HG03025 (cell line): ENCODE data around the gene MEGF11.
"Not testable (repeated sequence)": the region's sequence is repeated elsewhere in the genome, so short reads cannot be mapped to it uniquely, and the experiment has no call there.

Experiments
- ATAC-seq: cut with Tn5 transposase; IDR thresholded peaks from one replicate; pipeline ENCODE4 v1.9.1; 2021; ENCODE audit warnings: mild to moderate bottlenecking, moderate library complexity; ENCODE audit not compliant: unreplicated experiment, low FRiP score

Gene MEGF11

DNA sequence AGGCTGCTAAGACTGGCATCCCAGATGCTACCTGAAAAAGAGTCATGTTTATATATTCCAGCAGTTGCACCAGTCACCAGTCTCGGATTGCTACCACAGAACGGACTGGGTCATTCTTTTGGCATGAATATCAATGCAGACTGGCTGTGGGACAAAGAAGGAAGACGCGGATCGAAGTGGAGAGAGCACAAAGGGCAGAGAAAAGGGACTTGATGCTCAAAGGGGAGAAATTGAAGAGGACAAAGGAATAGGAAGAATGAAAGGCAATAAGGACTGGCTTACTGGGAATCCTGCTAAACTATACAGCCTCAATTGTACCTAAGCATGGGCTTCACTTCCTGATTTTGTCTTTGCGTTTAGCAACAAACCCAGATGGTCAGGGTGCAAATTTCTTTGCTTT, 24.5 kb upstream of the MEGF11 start:
- ATAC-seq, result no peak

DNA sequence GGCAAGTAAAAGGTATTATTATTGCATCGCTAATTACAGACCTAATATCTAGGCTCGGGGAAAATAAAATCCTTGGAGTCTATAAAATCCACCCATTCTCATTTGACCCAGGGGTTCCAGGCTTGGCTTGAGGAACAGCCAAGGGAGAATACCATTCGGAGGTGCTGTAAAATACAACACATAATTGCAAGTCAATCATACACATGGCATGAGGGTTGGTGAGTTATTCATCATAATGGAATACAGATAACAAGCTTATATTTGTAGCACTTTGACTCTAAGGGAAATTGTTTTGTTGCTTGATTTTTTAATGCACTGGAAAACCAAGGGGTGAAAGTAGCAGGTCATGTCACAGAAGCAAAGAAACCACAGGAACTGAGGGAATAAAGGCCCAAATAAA, 23.0 kb upstream of the MEGF11 start:
- no peak for ATAC-seq

DNA sequence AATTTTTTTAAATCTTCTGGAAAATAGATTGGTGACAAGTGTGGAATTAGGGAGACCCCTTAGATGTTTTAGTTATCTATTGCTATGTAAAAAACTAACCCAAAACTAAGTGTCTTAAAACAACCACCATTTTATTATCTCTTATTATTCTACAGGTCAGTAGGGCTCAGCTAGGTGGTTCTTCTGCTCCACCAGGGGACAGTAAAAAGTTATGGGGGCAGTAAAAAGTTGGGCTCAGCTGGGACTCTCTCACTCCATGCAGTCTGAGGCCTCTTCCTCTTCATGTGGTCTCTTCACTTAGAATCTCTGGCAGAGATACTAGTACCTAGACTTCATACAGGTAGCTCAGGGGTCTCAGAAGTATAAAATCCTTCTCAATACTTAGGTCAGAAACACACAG, 21.8 kb upstream of the MEGF11 start:
- ATAC-seq, result no peak

DNA sequence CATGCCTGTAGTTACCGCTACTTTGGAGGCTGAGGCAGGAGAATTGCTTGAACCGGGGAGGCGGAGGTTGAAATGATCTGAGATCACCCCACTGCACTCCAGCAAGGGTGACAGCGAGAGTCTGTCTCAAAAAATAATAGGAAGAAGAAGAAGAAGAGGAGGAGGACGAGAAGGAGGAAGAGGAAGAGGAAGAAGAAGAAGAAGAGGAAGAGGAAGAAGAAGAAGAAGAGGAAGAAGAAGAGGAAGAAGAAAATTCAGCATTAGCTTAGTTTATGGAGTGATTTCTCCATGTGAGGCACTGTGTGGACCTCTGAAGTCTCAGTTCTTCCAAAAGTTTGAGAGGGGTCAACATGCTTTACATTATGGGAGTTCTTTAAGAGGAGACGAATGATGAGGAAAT, 17.4 kb upstream of the MEGF11 start:
- ATAC-seq, result no peak

DNA sequence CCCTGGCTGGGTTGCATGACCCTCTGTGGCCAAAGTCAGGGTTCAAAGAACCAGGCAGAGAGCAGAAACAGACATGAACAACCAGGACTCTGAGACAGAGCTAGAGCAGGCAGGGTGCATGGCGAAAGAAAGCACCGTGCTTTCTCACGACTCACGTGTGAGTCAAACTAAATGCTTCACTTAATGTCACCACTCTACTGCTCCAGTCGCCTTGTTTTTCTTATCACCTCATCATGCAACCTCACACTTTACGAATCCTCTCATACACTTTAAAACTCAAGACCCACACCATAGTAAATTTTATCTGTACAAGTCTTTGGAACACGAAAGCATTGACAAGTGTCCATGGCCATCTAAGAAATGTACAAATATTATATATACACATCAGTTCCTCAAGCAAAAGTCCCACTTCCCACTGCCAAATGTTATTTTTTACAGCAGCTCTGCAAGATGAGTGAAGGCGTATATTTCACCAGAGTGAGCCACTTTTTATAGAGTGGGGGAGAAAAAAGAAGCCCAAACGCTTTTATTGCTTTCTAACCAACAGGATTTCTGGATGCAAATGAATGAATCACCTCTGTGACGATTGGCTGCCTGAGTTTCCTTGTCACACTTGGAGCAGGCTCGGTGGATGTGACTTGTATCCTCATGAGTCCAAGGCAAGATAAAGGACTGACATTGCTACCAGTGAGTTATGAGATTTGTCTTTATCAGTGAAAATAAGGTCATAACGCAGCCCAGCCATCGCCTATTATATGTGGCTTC, 16.0 kb upstream of the MEGF11 start:
- no peak for ATAC-seq

DNA sequence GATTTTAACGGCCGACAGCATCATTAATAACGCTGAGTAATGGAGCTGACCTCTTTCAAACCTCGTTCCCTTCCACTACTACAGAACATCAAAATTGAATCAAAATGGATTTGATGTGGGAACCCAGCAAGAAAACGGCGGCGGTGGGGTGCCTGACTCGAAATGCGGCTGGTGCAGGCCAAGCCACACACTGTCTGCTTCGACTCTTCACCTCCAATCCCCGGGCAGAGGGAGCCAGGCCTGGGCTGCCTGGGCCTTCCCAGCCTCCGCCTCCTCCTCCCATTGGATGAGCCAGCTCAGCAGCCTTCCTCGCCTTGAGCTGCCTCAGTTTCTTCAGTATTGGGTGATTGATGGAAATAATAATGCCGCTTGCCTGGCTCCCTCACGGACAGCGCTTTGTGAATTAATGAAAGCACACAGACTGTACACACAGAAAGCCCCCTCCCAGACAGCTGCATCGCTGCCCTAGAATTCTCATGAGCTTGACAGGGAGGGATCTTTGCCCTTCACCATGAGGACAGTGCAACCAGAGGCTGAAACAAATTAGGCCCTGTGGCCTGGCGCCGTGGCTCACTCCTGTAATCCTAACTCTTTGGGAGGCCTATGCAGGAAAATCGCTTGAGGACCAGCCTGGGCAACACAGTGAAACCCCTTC, 11.4 kb upstream of the MEGF11 start:
- no peak for ATAC-seq

DNA sequence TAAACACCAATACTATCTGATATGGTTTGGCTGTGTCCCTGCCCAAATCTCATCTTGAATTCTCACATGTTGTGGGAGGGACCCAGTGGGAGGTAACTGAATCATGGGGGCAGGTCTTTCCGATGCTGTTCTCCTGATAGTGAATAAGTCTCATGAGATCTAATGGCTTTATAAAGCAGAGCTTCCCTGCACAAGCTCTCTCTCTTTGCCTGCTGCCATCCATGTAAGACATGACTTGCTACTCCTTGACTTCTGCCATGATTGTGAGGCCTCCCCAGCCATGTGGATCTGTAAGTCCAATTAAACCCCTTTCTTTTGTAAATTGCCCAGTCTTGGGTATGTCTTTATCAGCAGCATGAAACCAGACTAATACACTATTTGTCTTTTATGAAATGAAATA, 9.3 kb upstream of the MEGF11 start:
- ATAC-seq, result not testable (repeated sequence)

DNA sequence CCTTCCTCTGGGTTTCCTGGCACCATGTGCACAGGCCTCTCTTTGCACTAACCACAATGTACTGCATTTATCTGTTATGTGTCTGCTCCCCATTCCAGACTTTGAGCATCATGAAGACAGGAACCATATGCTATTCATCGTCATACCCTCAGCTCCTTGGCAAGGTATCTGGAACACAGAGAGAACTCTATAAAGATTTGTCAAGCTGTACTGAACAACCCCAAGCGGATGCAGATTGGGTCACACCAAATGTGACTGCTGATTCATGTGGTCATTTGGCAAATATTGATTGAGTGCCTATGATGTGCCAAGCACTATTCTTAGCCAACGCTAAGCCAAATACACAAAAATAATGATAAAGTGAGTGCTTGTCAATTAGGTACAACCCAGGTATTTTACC, 7.5 kb upstream of the MEGF11 start:
- no peak for ATAC-seq

DNA sequence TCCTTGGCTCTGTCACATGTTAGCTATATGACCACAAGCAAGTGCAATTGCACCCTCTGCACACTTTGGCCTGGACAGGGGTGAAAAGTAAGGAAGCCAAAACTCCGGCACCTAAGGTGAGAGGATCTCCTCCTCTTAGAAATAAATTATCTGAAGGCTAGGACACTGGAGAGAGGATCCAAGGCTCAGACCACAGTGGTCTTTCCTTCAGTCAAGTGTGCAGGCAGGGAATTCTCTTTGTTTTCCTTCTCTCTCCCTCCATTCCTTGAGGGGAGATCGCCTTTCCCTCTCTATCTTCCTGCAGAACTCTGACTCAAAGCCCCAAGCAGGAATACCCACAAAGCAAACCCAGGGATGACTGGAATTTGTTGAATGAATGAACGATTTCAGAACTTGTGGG, 3.1 kb upstream of the MEGF11 start:
- ATAC-seq, result no peak

DNA sequence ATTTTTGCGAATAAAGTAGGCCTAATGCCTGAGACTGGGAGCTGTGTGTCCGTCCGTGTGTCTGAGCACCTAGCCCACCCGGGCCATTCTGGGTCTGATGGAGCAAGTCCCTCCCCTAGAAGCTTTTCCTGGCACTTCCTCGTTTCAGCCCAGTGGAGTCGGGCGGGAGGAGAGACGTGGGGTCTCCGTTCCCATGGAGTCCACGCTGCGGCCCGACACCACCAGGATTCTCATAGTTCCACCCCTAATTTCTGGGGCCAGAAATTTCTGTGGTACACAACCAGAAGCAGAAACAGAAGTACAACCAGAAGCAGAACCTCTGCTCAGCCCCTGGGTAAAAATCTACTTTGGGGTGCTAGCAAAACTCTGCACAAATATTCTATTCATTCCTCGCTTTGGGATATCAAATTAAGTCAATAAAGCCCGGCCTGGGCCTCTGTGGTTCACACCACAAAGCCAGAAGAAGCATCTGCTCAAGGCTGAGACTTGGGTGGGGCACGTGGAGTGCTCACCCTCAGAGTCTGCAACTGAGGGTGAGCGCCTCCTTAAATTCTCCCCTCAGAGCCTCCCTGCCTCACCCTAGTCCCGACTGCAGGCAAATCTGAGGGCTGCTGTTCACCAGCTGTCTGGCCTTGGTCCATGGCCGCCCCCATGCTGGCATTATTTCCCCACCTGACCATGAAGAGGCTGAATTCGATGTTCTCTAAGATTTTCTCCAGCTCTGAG, 1.6 kb upstream of the MEGF11 start:
- ATAC-seq, result no peak

DNA sequence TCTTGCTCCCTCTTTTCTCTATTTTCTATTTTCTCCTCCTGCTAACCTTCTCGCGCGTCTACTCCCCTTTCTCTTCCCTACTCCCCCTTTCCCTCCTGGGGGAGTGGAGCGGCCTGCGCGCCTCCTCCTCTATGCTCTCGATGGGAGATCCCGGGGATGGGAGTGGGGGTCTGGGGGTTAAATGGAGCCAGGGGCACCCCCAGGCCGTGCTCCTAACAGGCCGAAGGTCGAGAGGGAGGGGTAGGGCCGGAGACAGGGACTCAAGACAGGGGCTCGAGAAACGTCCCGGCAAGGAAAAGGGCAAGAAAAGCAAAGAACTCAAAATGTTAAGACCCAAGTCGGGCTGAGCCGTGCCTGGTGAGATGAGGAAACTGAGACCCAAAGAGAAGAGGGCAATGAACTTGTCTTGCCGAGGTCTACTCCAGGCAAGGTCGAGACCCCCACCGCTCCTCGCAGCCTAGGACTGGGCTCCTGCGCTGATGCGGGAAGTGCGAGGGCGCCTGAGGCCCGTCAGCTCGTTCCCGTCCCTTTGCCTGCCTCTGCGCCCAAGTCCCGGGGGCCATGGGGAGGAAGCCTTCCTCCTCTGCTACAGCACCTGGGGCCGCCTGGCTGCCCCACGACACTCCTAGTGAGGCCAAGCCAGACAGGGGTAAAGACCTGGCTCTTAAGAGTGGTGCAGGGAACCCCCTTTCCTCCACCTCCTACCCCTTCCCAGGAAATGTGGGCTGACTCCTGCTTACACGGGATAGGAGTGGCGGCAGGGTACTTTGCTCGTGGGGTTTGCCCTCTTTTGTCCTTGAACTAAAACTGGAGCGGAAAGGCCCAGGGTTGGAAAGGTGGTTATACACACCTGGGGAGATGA, 770 bp upstream of the MEGF11 start:
- ATAC-seq, result no peak

DNA sequence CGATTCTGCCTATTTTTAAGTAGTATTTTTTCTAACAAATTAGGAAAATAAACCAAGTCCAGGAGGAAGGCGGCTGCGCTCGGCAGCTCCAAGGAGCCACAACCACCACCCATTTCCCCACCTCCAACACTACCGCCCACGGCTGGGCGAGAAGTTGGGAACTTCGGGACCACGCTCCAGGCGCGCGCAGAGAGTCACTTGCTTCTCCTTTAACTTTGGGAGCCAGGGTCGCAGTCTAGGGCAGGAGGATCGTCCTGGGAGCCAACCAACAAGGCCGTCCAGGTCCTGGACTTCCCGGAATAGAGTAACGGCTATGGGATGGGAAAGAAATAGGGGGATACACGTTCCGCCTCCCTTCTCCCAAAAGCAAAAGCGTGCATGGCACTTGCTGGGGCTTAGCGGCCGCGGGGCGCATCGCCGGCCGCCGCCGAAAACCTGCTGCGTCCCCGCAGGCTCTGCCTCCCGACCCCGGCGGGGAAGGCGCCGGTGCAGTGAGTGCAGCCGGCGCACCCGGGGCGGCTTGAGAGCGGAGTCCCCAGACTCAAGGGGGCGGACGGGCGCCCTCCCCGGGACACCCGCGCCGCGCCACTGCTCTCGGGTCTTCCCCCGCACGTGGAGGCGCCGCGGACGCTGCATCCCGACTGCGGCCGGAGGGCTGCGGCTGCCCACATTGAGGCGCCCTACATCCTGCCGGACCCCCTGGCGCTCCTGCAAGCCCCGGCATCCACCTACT, 699 bp downstream of the MEGF11 start:
- no peak for ATAC-seq

DNA sequence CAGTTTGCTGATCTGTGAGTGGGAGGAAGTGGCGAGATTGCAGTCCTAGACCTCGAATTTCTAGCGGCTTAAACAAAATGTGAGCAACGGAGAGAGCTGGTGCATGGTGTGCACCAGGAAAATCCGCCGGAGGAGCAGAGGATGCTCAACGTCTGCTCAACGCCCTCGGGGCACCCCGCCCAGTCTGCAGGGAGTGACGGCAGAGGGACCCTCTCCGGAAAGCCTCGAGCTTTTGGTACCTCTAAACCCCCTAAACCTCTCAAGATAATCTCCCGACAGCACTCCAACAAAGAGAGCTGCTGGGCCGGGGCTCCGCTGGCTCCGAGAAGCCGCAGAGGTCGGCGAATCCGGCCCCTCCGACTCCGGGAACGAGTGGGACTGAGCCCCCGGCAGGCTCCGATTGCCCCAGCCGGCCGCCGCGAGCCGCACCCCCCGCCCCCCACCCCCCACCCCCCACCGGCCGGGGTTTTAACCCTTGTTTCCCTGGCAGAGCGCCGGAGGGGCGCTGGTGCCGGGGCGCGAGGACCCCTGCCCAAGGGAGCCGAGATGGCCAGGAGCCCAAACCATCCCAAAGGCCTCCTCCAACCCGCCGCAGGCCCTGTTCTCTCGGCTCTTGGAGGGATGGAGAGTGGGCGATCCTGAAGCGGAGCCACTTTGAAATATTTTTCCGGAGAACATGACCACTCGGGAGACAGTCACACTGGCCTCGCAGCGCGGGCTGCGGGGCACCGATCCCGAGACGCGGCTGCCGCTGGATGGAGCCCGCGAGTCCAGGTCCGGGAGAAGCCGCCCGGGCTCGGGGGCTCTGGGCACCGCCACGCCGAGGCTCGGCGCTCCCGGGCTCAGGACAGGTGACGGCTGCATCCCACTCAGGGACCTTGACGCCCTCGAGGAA, 1.5 kb downstream of the MEGF11 start:
- ATAC-seq, result no peak

DNA sequence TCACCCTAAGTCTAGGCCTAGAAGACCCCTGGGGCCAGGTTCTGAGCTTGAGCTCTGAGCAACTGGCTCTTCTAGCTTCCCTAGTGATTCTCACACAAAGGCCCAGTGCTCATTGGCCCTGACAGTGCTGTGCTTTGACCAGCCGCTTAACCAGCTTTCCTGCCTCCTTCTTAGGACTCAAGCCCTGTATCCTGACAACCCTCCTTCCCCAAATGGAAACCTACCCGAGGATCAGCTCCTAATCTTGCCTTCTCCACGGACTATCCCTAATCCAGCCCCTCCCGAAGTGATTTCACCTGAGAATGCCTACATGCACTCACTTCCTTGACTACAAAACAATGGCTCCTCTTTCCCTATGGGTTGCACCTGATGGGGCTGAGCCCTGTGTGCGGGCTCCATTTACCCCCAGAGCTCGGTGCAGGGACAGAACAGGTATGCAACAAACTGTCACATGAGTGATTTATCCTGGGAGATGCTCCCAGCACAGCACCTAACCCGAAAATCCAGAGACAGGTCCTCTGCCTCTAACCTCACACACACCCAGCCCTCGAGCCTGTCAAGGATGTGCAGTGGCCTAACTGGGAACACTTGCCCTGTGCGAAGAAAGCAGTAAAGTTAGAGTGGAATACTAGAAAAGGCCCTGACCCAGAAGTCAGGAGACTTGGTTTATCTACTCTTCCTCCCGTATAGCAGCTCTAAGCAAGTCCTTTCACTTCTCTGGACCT, 2.3 kb downstream of the MEGF11 start:
- no peak for ATAC-seq

DNA sequence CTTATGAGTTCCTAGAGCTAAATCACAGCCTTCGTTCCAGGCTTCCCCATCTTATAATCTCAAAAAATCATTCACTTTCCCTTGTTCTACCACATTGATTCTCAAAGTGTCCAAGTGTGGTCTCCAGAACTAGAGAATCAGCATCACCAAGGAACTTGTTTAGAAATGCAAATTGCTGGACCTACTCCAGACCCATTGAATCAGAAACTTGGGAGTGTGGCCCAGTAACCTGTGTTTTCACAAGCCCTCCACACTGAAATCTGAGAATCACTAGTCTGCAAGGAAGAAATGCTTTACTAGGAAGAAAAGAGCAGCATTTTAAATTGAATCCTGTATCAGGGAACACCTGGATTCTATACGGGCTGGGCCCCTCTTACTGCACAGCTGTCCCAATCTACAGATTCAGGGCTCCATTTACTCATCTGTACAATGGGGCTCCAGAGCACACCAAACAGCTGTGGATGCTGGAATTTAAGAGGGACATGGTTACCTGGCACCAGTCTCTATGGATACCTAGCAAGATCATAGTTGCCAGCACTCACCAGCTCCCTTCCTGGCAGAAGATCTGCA, 3.9 kb downstream of the MEGF11 start:
- no peak for ATAC-seq

DNA sequence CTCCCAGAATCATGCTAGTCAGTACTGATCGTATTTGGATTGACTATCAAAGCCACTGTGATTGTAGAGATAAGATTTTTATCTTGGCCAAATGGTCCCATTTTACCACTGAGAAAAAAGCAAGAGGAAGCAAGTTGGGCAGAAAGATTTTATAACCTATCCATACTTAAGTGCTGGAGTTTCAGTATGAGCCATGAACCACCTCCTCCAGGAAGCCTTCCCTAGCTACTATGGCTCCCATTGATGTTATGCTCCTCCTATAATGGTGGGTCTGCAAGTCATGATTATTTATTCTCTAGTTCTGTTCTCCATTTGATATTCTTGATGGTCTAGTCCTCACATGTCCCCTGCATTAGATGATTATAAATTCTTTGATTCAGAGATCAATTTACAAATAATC, 6.6 kb downstream of the MEGF11 start:
- no peak for ATAC-seq

DNA sequence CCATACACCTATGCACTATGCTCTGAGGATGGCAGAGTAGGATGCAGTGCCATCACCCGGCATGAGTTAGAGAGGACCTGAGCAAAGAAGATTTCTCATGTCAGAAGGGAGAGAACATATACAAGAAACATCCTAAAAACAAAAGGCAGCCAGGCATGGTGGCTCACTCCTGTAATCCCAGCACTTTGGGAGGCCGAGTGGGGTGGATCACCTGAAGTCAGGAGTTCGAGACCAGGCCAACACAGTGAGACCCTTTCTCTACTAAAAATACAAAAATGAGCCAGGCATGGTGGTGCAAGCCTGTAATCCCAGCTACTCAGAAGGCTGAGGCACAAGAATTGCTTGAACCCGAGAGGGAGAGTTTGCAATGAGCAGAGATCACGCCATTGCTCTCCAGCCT, 7.7 kb downstream of the MEGF11 start:
- ATAC-seq, result not testable (repeated sequence)

DNA sequence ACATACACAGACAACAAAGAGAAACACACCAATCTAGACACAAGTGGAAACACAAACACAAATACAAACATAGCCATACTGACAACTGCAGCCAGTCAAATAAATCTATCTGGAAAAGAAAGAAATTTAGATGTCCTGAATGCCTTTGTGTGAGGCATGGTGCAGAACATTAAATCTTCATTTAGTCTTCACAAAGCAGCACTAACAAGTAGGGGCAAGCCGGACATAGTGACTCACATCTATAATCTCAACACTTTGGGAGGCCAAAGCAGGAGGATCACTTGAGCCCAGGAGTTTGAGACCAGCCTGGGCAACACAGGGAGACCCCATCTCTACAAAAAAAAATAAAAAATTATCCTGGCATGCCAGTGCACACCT, 11.7 kb downstream of the MEGF11 start:
- no peak for ATAC-seq
